H1 (cell line): ENCODE results near the gene OR1S1. TPM values are rescaled to one million over a fixed set of nuclear protein-coding genes. Genes with fewer than 3 reads are reported as not detected.

Experiments used
- CTCF ChIA-PET: fragments of 300-600 bp; sonication (Branson Sonifier 250); formaldehyde crosslinking; loops from one replicate; lab custom pipeline; 2021; ENCODE audit not compliant: partially characterized antibody; lab: Charles Lee
- POLR2A ChIA-PET: fragments of 300-600 bp; sonication (Branson Sonifier 250); formaldehyde crosslinking; loops from one replicate; lab custom pipeline; 2021; ENCODE audit warnings: inconsistent platforms; ENCODE audit not compliant: partially characterized antibody; lab: Charles Lee
- DNase-seq, 2 experiments: peaks; one replicate each; pipeline versions ENCODE4 v3.0.0 to v3.0.0-alpha.2; 2010 to 2022; ENCODE audit warnings: low spot score in 2 of 2, low read depth in 1 of 2, mixed read lengths in 1 of 2
- FAIRE-seq: peaks from 2 replicates; lab custom pipeline; 2011; peaks lifted over from hg19 to GRCh38; lab: Jason Lieb, UNC
- H2AFZ ChIP-seq: 2 replicates; pipeline ENCODE4 v1.8.1; 2012; ENCODE audit warnings: low read length, inconsistent platforms
- H2AK5ac ChIP-seq: 2 replicates; pipeline ENCODE4 v1.6.1; 2013; ENCODE audit warnings: low read depth, low read length
- H2BK120ac ChIP-seq: replicated peaks from 2 replicates; pipeline ENCODE3; 2013; ENCODE audit warnings: low read depth, low read length, inconsistent platforms
- H2BK12ac ChIP-seq: 2 replicates; pipeline ENCODE4 v1.6.1; 2013; ENCODE audit warnings: low read depth, low read length
- H2BK15ac ChIP-seq: 2 replicates; pipeline ENCODE4 v1.6.1; 2013; ENCODE audit warnings: low read length
- H2BK20ac ChIP-seq: 2 replicates; pipeline ENCODE4 v1.6.1; 2013; ENCODE audit warnings: low read length
- H2BK5ac ChIP-seq: 2 replicates; pipeline ENCODE4 v1.6.1; 2013; ENCODE audit warnings: low read depth, low read length
- H3K14ac ChIP-seq: 2 replicates; pipeline ENCODE4 v1.6.1; 2013; ENCODE audit warnings: inconsistent platforms; ENCODE audit not compliant: insufficient read length
- H3K18ac ChIP-seq: 2 replicates; pipeline ENCODE4 v1.6.1; 2013; ENCODE audit warnings: low read length; ENCODE audit errors: extremely low read depth
- H3K23ac ChIP-seq: 2 replicates; pipeline ENCODE4 v1.6.1; 2013; ENCODE audit warnings: inconsistent platforms; ENCODE audit not compliant: insufficient read length
- H3K23me2 ChIP-seq: 2 replicates; pipeline ENCODE4 v1.6.1; 2013; ENCODE audit warnings: low read depth, low read length
- H3K27ac ChIP-seq: 2 replicates; pipeline ENCODE4 v1.6.1; 2011; ENCODE audit warnings: low read depth, low read length, inconsistent platforms
- H3K27me3 ChIP-seq, 4 experiments: replicated peaks in 1 of 4; 1 replicate in 1 of 4; 2 replicates in 3 of 4; pipeline versions ENCODE4 v1.6.1 to v1.8.1; 2011 to 2013; ENCODE audit warnings: low read length in 3 of 4, mild to moderate bottlenecking in 3 of 4, inconsistent platforms in 2 of 4, mixed read lengths in 2 of 4, moderate library complexity in 1 of 4; ENCODE audit not compliant: control insufficient read depth in 3 of 4, insufficient read depth in 3 of 4; ENCODE audit errors: extremely low read depth in 1 of 4
- H3K36me3 ChIP-seq, 4 experiments: 2 replicates each; pipeline versions ENCODE4 v1.6.1 to v1.8.1; 2011 to 2013; ENCODE audit warnings: mild to moderate bottlenecking in 4 of 4, low read length in 3 of 4, moderate library complexity in 2 of 4, control low read depth in 1 of 4, inconsistent platforms in 1 of 4; ENCODE audit not compliant: insufficient read depth in 4 of 4, control insufficient read depth in 2 of 4
- H3K4ac ChIP-seq: replicated peaks from 2 replicates; pipeline ENCODE3; 2013; ENCODE audit warnings: low read length, low read depth, mixed read lengths, inconsistent platforms; ENCODE audit not compliant: insufficient read length
- H3K4me1 ChIP-seq, 4 experiments: replicated peaks in 1 of 4; 1 replicate in 1 of 4; 2 replicates in 3 of 4; pipeline versions ENCODE4 v1.6.1 to v1.8.1; 2011 to 2013; ENCODE audit warnings: low read length in 3 of 4, inconsistent platforms in 2 of 4, mixed read lengths in 1 of 4; ENCODE audit not compliant: insufficient read depth in 4 of 4, control insufficient read depth in 3 of 4
- H3K4me2 ChIP-seq, 2 experiments: 2 replicates each; pipeline versions ENCODE4 v1.6.1 to v1.8.1; 2011 to 2013; ENCODE audit warnings: low read depth in 2 of 2, low read length in 2 of 2, control low read depth in 1 of 2, inconsistent platforms in 1 of 2, mild to moderate bottlenecking in 1 of 2; ENCODE audit not compliant: insufficient read depth in 1 of 2
- H3K4me3 ChIP-seq, 4 experiments: fragments of 200-600, 300-600 bp in 1 of 4; sonication (generic), shearing (Covaris generic), sonication (Bioruptor Twin) in 1 of 4; 2 replicates each; pipeline versions ENCODE4 v1.5.1 to v1.8.1; 2011 to 2016; ENCODE audit warnings: low read length in 4 of 4, low read depth in 3 of 4, control low read depth in 2 of 4, inconsistent platforms in 2 of 4, mild to moderate bottlenecking in 2 of 4, mixed read lengths in 1 of 4, moderate library complexity in 1 of 4; ENCODE audit not compliant: insufficient read depth in 2 of 4; ENCODE audit errors: extremely low read depth in 1 of 4
- H3K56ac ChIP-seq: replicated peaks from 2 replicates; pipeline ENCODE3; 2013; ENCODE audit warnings: low read depth, mild to moderate bottlenecking, mixed read lengths, low read length, inconsistent platforms; ENCODE audit not compliant: insufficient read length
- H3K79me1 ChIP-seq: 2 replicates; pipeline ENCODE4 v1.6.1; 2013; ENCODE audit warnings: low read depth, low read length, control low read depth
- H3K79me2 ChIP-seq, 2 experiments: 2 replicates each; pipeline versions ENCODE4 v1.6.1 to v1.8.1; 2012 to 2013; ENCODE audit warnings: low read length in 2 of 2, mild to moderate bottlenecking in 2 of 2, inconsistent platforms in 1 of 2; ENCODE audit not compliant: insufficient read depth in 2 of 2, control insufficient read depth in 1 of 2
- H3K9ac ChIP-seq, 4 experiments: replicated peaks in 1 of 4; 1 replicate in 1 of 4; 2 replicates in 3 of 4; pipeline versions ENCODE4 v1.6.1 to v1.8.1; 2011 to 2013; ENCODE audit warnings: low read depth in 3 of 4, low read length in 3 of 4, control low read depth in 2 of 4, mild to moderate bottlenecking in 2 of 4, moderate library complexity in 2 of 4, inconsistent platforms in 1 of 4; ENCODE audit errors: extremely low read depth in 1 of 4
- H3K9me3 ChIP-seq, 2 experiments: 2 replicates each; pipeline versions ENCODE4 v1.6.1 to v1.8.1; 2012 to 2013; ENCODE audit warnings: mild to moderate bottlenecking in 2 of 2, moderate library complexity in 2 of 2, control low read depth in 1 of 2, inconsistent platforms in 1 of 2, low read depth in 1 of 2, low read length in 1 of 2, mixed read lengths in 1 of 2; ENCODE audit not compliant: insufficient read depth in 2 of 2
- H4K20me1 ChIP-seq, 2 experiments: replicated peaks in 1 of 2; 2 replicates each; pipeline versions ENCODE3 to v1.8.1; 2011 to 2013; ENCODE audit warnings: inconsistent platforms in 2 of 2, low read length in 2 of 2, mild to moderate bottlenecking in 1 of 2; ENCODE audit not compliant: insufficient read depth in 2 of 2, control insufficient read depth in 1 of 2
- H4K5ac ChIP-seq: 2 replicates; pipeline ENCODE4 v1.6.1; 2013; ENCODE audit warnings: low read length, low read depth, mixed read lengths, inconsistent platforms; ENCODE audit not compliant: insufficient read length
- H4K8ac ChIP-seq: 2 replicates; pipeline ENCODE4 v1.8.0; 2013; ENCODE audit warnings: mild to moderate bottlenecking, moderate library complexity, low read length, inconsistent platforms; ENCODE audit not compliant: insufficient read depth; ENCODE audit errors: extremely low read depth
- H4K91ac ChIP-seq: replicated peaks from 2 replicates; pipeline ENCODE3; 2013; ENCODE audit warnings: low read length, mixed read lengths, inconsistent platforms; ENCODE audit not compliant: insufficient read length
- ATF2 ChIP-seq: IDR thresholded peaks from 2 replicates; pipeline ENCODE4 v1.6.1; 2012; ENCODE audit warnings: low read length, inconsistent platforms
- EGR1 ChIP-seq: IDR thresholded peaks from 2 replicates; pipeline ENCODE4 v1.6.1; 2011; ENCODE audit warnings: low read depth, low read length, borderline replicate concordance
- EP300 ChIP-seq, 2 experiments: IDR thresholded peaks; 1 replicate in 1 of 2; 2 replicates in 1 of 2; pipeline ENCODE4 v1.6.1; 2011 to 2012; ENCODE audit warnings: low read depth in 2 of 2, low read length in 2 of 2, mild to moderate bottlenecking in 2 of 2, borderline replicate concordance in 1 of 2, inconsistent platforms in 1 of 2, moderate library complexity in 1 of 2
- EZH2 ChIP-seq: fragments of 200-600 bp; sonication (generic); IDR thresholded peaks from 2 replicates; pipeline ENCODE4 v1.7.1; 2012; ENCODE audit warnings: low read depth, mild to moderate bottlenecking, moderate library complexity, low read length, inconsistent platforms; ENCODE audit not compliant: severe bottlenecking
- FOSL1 ChIP-seq: IDR thresholded peaks from 2 replicates; pipeline ENCODE4 v1.6.1; 2011; ENCODE audit warnings: mild to moderate bottlenecking, low read depth, low read length, moderate library complexity; ENCODE audit not compliant: insufficient read depth
- JUND ChIP-seq: IDR thresholded peaks from 2 replicates; pipeline ENCODE4 v1.6.1; 2011; ENCODE audit warnings: mild to moderate bottlenecking, improper control_type of control experiment, low read length
- polyA plus RNA-seq, 7 experiments: library from polyadenylated mRNA; depleted of rRNA in 3 of 7; stranded (reverse) in 5 of 7; unstranded in 2 of 7; fragments of >200 nt in 5 of 7; fragments of 200-250 nt in 2 of 7; gene quantifications; 1 replicate in 5 of 7; 2 replicates in 1 of 7; 4 replicates in 1 of 7; pipeline versions ENCODE4 v1.2.1 to v1.2.3, GENCODE V29; 2011 to 2013; ENCODE audit warnings: missing spikeins in 2 of 7, mixed read lengths in 2 of 7
- total RNA-seq: library from RNA; stranded (reverse); fragmentation: NEBNext Ultra II Directional; extraction: Animal tissue kit (Norgen Biotek cat#: 25700); gene quantifications from 2 replicates; pipeline ENCODE4 v1.2.1, GENCODE V29; 2021

OR1S1 gene
- total and polyA plus RNA-seq, 2 of the 8 experiments (the other 6 are each of a cell fraction or from before 2014, with no cell fraction given): not detected

DNA sequence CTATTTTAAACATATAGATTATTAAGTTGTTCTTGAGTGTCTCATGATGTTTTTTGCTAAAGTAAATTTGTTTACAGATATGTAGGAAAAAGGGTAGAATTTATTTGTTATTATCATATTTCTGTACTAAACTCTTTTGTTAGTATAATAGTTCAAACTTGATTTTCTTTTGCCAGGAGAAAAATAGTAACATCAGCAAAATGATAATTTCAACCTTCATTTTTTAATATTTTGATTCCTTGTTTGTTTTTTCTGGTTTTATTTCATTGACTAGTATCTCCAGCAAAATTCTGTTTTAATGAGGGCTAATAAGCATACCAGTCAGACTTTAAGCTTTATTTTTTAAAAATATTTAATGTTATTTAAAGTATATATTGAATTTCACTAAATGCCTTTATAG, 4.0 kb downstream of the OR1S1 start:
- Histone ChIP-seq H3K27ac (no peak overlapping the region), H3K79me1 (no peaks in the 10 kb centered on the region), H2BK5ac (no peak overlapping the region), H2BK20ac (no peak overlapping the region), H2BK15ac (no peak overlapping the region), H3K9ac (no peak overlapping the region), H4K20me1 (no peaks in the 10 kb centered on the region), H3K79me2 (no peaks in the 10 kb centered on the region), H3K9me3 (peaks cover 10 to 23% of the 10 kb centered on the region in 2 experiments; a peak in 2 of 4 replicates), H3K36me3 (no peaks in the 10 kb centered on the region), H3K4me2 (no peak overlapping the region), H3K23me2 (no peaks in the 10 kb centered on the region), H3K18ac (no peak overlapping the region), H3K4me1 (no peaks in the 10 kb centered on the region), H4K8ac (no peak overlapping the region), H3K4ac (no peak overlapping the region), H2AFZ (no peak overlapping the region), H4K91ac (no peak overlapping the region), H3K27me3 (no peaks in the 10 kb centered on the region), H3K14ac (no peak overlapping the region), H3K23ac (no peak overlapping the region), H2AK5ac (no peak overlapping the region), H2BK120ac (no peak overlapping the region), H3K56ac (no peak overlapping the region), H2BK12ac (no peak overlapping the region), H3K4me3 (no peak overlapping the region), H4K5ac (no peak overlapping the region)
- TF ChIP-seq JUND: no peak
- no peak for TF ChIP-seq EZH2
- no peak for TF ChIP-seq EGR1
- no peak for TF ChIP-seq FOSL1
- no peak for TF ChIP-seq EP300 (IDR thresholded peaks at IDR 0.05; ENCODE audit: borderline replicate concordance in 1 of 2, low read depth in 2 of 2, low read length in 2 of 2)
- TF ChIP-seq ATF2: no peak
- FAIRE-seq (no peak), DNase-seq (no peak)
- POLR2A ChIA-PET: no interaction called here
- CTCF ChIA-PET: no interaction called here
